Tibial nerve (tissue), 4 donors: ENCODE results near the gene AP1G2. TPM values are rescaled to one million over a fixed set of nuclear protein-coding genes. Genes with fewer than 3 reads are reported as not detected.

Source experiments
- DNase-seq, 2 donors: peaks; one replicate each; pipeline ENCODE4 v3.0.0-alpha.2; 2019; ENCODE audit warnings: low spot score in 2 of 2
- H3K27ac ChIP-seq, 4 donors: fragments of 200-600 bp; sonication (generic) in 3 of 4; one replicate each; pipeline ENCODE4 v1.5.1; 2017 to 2019; ENCODE audit warnings: mild to moderate bottlenecking in 1 of 4
- H3K27me3 ChIP-seq, 2 donors: fragments of 200-600 bp; sonication (generic) in 1 of 2; one replicate each; pipeline versions ENCODE4 v1.5.1 to v1.6.0; 2017 to 2019
- H3K36me3 ChIP-seq, 3 donors: fragments of 200-600 bp; sonication (generic); one replicate each; pipeline ENCODE4 v1.5.1; 2018 to 2019
- H3K4me1 ChIP-seq, 4 donors: fragments of 200-600 bp; sonication (generic) in 3 of 4; one replicate each; pipeline ENCODE4 v1.5.1; 2017 to 2019
- H3K4me3 ChIP-seq, 4 donors: fragments of 200-600 bp; sonication (generic) in 3 of 4; one replicate each; pipeline ENCODE4 v1.5.1; 2017 to 2019; ENCODE audit warnings: mild to moderate bottlenecking in 1 of 4, moderate library complexity in 1 of 4
- H3K9me3 ChIP-seq, 4 donors: fragments of 200-600 bp; sonication (generic) in 3 of 4; one replicate each; pipeline ENCODE4 v1.5.1; 2017 to 2019
- CTCF ChIP-seq, 5 experiments: fragments of 200-600 bp in 3 of 5; fragments of 450-650 bp in 2 of 5; sonication (generic) in 3 of 5; IDR thresholded peaks; one replicate each; pipeline ENCODE4 v1.5.1; 2016 to 2019; ENCODE audit warnings: antibody characterized with exemption in 5 of 5, mild to moderate bottlenecking in 3 of 5, moderate library complexity in 2 of 5
- EP300 ChIP-seq, 2 donors: sonication (generic); formaldehyde crosslinking; IDR thresholded peaks; one replicate each; pipeline ENCODE4 v1.6.1; 2017; ENCODE audit warnings: antibody characterized with exemption in 2 of 2, mild to moderate bottlenecking in 1 of 2
- POLR2A ChIP-seq, 2 donors: fragments of 450-650 bp; IDR thresholded peaks; one replicate each; pipeline ENCODE4 v1.6.1; 2017; ENCODE audit warnings: antibody characterized with exemption in 2 of 2, mild to moderate bottlenecking in 2 of 2, moderate library complexity in 2 of 2
- WGBS, 2 donors: methylation state at CpG; one replicate each; pipeline ENCODE4 v1.1.5; 2018; 5-methylcytosine and 5-hydroxymethylcytosine counted together
- total RNA-seq, 4 donors: library from RNA; depleted of rRNA; stranded (reverse); fragments of >200 nt; gene quantifications; one replicate each; pipeline ENCODE4 v1.1.0, GENCODE V29; 2016

AP1G2 gene
- total RNA-seq, 4 donors from 2014 or later = 30.2 to 76.8 (median 52.0) TPM

GRCh38 chr14:23555882-23556699 is 11.5 kb downstream of the AP1G2 start, which contains the start of gene THTPA:
Gene THTPA, plus strand, starts transcription at chr14:23556271. Its CDS starts 487 bp downstream, at chr14:23556758.
- peaks cover 0 to 41% (median 16%) of the 10 kb centered on the region in 4 donors for H3K4me1 ChIP-seq
- no peaks in the 10 kb centered on the region for H3K27me3 ChIP-seq
- peaks cover 0 to 25% (median 0%) of the 10 kb centered on the region in 3 donors for H3K36me3 ChIP-seq
- peak within 1 kb of the TSS; percentile 87 to 99 (median 98) for H3K27ac ChIP-seq
- peak; percentile 80 to 90 for DNase-seq
- H3K9me3 ChIP-seq = no peaks in the 10 kb centered on the region
- WGBS, 2 donors = 1 to 2% methylated on average over 25 to 46 of the region's 54 CpGs
- H3K4me3 ChIP-seq = peak within 1 kb of the TSS; percentile 76 to 96 (median 90)
- peak in 1 of 2 donors; percentile 38 for TF ChIP-seq POLR2A (IDR thresholded peaks at IDR 0.05)
- TF ChIP-seq EP300 (IDR thresholded peaks at IDR 0.05) = peak in 1 of 2 donors; percentile 82
- TF ChIP-seq CTCF (IDR thresholded peaks at IDR 0.05) = peak in 1 of 5 experiments; percentile 35

- H3K4me3 ChIP-seq = peak overlapping the region; percentile 76 to 96 (median 90)
- peak overlapping the region; percentile 87 to 99 (median 98) for H3K27ac ChIP-seq
- no peaks in the 10 kb centered on the region for H3K9me3 ChIP-seq
- H3K4me1 ChIP-seq = peaks cover 0 to 47% (median 16%) of the 10 kb centered on the region in 4 donors
- DNase-seq = no peak
- H3K27me3 ChIP-seq = no peaks in the 10 kb centered on the region
- 1% methylated on average over 7 to 14 of the region's 14 CpGs for WGBS, 2 donors
- TF ChIP-seq EP300 (IDR thresholded peaks at IDR 0.05) (no peak), POLR2A (IDR thresholded peaks at IDR 0.05) (no peak), CTCF (IDR thresholded peaks at IDR 0.05) (no peak)
- peaks cover 0 to 22% (median 0%) of the 10 kb centered on the region in 3 donors for H3K36me3 ChIP-seq
Observed at GRCh38 chr14:23555533-23555881, 12.1 kb downstream of the AP1G2 start.

- Histone ChIP-seq H3K4me3 (peak within 1 kb of the TSS; percentile 35 to 70 (median 52)), H3K4me1 (peaks cover 0 to 35% (median 9%) of the 10 kb centered on the region in 4 donors), H3K36me3 (no peaks in the 10 kb centered on the region), H3K27ac (peak within 1 kb of the TSS; percentile 25 to 76 (median 52)), H3K27me3 (no peaks in the 10 kb centered on the region), H3K9me3 (no peaks in the 10 kb centered on the region)
- no peak for TF ChIP-seq EP300 (IDR thresholded peaks at IDR 0.05)
- TF ChIP-seq CTCF (IDR thresholded peaks at IDR 0.05) = no peak
- TF ChIP-seq POLR2A (IDR thresholded peaks at IDR 0.05) = no peak
- WGBS, 2 donors = 1% methylated on average over 49 of the region's 49 CpGs
- peak; percentile 45 to 47 for DNase-seq
Observed at GRCh38 chr14:23551266-23552028, 16.1 kb downstream of the AP1G2 start, which contains the start of gene ZFHX2. Gene ZFHX2, minus strand, starts transcription at chr14:23551765. Its CDS starts 16,440 bp downstream, at chr14:23535325.

- Histone ChIP-seq H3K36me3 (no peaks in the 10 kb centered on the region), H3K27me3 (no peaks in the 10 kb centered on the region), H3K4me3 (peak overlapping the region; percentile 35 to 70 (median 52)), H3K9me3 (no peaks in the 10 kb centered on the region), H3K27ac (peak overlapping the region; percentile 2 to 76 (median 52)), H3K4me1 (peaks cover 0 to 34% (median 8%) of the 10 kb centered on the region in 4 donors)
- DNase-seq = no peak
- TF ChIP-seq EP300 (IDR thresholded peaks at IDR 0.05) (no peak), POLR2A (IDR thresholded peaks at IDR 0.05) (no peak), CTCF (IDR thresholded peaks at IDR 0.05) (no peak)
- WGBS, 2 donors = 1 to 3% methylated on average over 36 to 37 of the region's 37 CpGs
Observed at GRCh38 chr14:23550812-23551265, 16.8 kb downstream of the AP1G2 start.
